Stimulated activated effector memory CD8-positive, alpha-beta T cell treated with anti-CD3 and anti-CD28 coated beads, Interleukin-12 subunit alpha, Interleukin-12 subunit beta, amount 100 ng/mL, for 72 hours (primary cell): ENCODE data around the gene PRDM16.

ENCODE experiments used
- ATAC-seq: fragments of 150-1000 bp; cut with Tn5 transposase; 2 replicates; pipeline ENCODE4 v1.10.0; 2021
- DNase-seq, 2 donors: peaks; one replicate each; pipeline ENCODE4 v3.0.0; 2021 to 2022; ENCODE audit warnings: low spot score in 2 of 2
- H3K27ac Mint-ChIP-seq: one replicate; pipeline ENCODE4 v1.8.0; 2022; ENCODE audit warnings: mild to moderate bottlenecking, mixed read lengths
- H3K36me3 Mint-ChIP-seq: one replicate; pipeline ENCODE4 v1.8.0; 2022; ENCODE audit warnings: mild to moderate bottlenecking, mixed read lengths
- H3K4me1 Mint-ChIP-seq: one replicate; pipeline ENCODE4 v1.8.0; 2022; ENCODE audit warnings: mixed read lengths
- H3K4me3 Mint-ChIP-seq: one replicate; pipeline ENCODE4 v1.8.0; 2022; ENCODE audit warnings: mild to moderate bottlenecking, mixed read lengths
- H3K9me3 Mint-ChIP-seq: one replicate; pipeline ENCODE4 v1.8.0; 2022; ENCODE audit warnings: mixed read lengths

PRDM16 gene

GRCh38 chr1:3442901-3443300, 373.9 kb downstream of the PRDM16 start:
- H3K4me1 Mint-ChIP-seq: no peaks in the 10 kb centered on the region
- no peaks in the 10 kb centered on the region for H3K36me3 Mint-ChIP-seq
- peaks cover under 1% of the 10 kb centered on the region for H3K9me3 Mint-ChIP-seq
- no peak for DNase-seq
- no peak for ATAC-seq
- H3K27ac Mint-ChIP-seq: no peak overlapping the region
- H3K4me3 Mint-ChIP-seq: no peak overlapping the region

DNA sequence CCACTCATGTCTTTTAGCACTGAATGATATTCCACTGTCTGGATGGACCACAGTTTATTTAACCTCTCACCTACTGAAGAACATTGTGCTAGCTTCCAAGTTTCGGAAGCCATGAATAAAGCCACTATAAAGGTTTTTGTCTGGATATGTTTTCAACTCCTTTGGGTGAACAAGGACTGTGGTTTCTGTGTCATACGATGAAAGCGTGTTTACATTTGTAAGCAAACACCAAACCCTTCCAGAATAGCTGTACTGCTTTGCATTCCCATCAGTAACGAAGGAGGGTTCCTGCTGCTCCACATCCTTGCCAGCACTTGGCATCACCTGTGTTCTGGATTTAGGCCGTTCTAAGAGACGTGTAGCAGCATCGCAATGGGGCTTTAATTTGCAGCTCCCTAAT, 374.8 kb downstream of the PRDM16 start:
- Mint-ChIP-seq H3K36me3 (no peaks in the 10 kb centered on the region), H3K4me3 (no peak overlapping the region), H3K27ac (no peak overlapping the region), H3K4me1 (no peaks in the 10 kb centered on the region), H3K9me3 (peaks cover 4% of the 10 kb centered on the region)
- ATAC-seq (no peak), DNase-seq (no peak)

DNA sequence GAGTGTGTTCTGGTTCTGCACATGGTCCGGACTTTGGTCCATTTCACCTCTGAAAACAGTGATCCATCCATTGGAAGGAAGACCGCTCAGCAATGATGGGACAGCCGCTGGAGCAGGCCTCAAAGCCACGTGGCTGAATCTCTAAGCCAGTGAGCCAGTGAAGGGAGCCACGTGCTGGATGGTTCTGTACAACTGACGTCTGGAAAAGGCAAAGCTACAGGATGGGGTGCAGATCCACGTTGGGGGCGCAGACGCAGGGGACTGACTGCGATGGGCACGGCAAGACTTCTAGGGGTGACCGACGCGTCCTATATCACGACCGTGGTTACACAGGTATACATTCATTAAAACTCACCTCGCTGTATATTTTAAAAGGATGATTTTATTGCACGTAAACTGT, 375.3 kb downstream of the PRDM16 start:
- Mint-ChIP-seq H3K27ac (no peak overlapping the region), H3K4me3 (no peak overlapping the region), H3K9me3 (peaks cover 4% of the 10 kb centered on the region), H3K4me1 (no peaks in the 10 kb centered on the region), H3K36me3 (no peaks in the 10 kb centered on the region)
- DNase-seq (no peak), ATAC-seq (no peak)

- H3K9me3 Mint-ChIP-seq: peaks cover 4% of the 10 kb centered on the region
- H3K36me3 Mint-ChIP-seq: no peaks in the 10 kb centered on the region
- ATAC-seq (no peak), DNase-seq (no peak)
- no peaks in the 10 kb centered on the region for H3K4me1 Mint-ChIP-seq
- H3K4me3 Mint-ChIP-seq: no peak overlapping the region
- no peak overlapping the region for H3K27ac Mint-ChIP-seq
Measured at GRCh38 chr1:3444736-3445135, 375.7 kb downstream of the PRDM16 start.

- H3K4me1 Mint-ChIP-seq: no peaks in the 10 kb centered on the region
- ATAC-seq (no peak), DNase-seq (no peak)
- H3K36me3 Mint-ChIP-seq: no peaks in the 10 kb centered on the region
- no peak overlapping the region for H3K27ac Mint-ChIP-seq
- no peak overlapping the region for H3K4me3 Mint-ChIP-seq
- H3K9me3 Mint-ChIP-seq: peaks cover 4% of the 10 kb centered on the region
Measured at GRCh38 chr1:3450202-3450863, 381.3 kb downstream of the PRDM16 start.

GRCh38 chr1:3450983-3451382, 382.0 kb downstream of the PRDM16 start:
- no peak overlapping the region for H3K4me3 Mint-ChIP-seq
- peaks cover 4% of the 10 kb centered on the region for H3K9me3 Mint-ChIP-seq
- H3K36me3 Mint-ChIP-seq: no peaks in the 10 kb centered on the region
- H3K4me1 Mint-ChIP-seq: no peaks in the 10 kb centered on the region
- ATAC-seq: no peak
- H3K27ac Mint-ChIP-seq: no peak overlapping the region
- DNase-seq: no peak

GRCh38 chr1:3451994-3452865, 383.2 kb downstream of the PRDM16 start:
- Mint-ChIP-seq H3K4me1 (no peaks in the 10 kb centered on the region), H3K27ac (no peak overlapping the region), H3K9me3 (peaks cover 4% of the 10 kb centered on the region), H3K36me3 (no peaks in the 10 kb centered on the region), H3K4me3 (no peak overlapping the region)
- no peak for ATAC-seq
- no peak for DNase-seq

GRCh38 chr1:3452866-3453175, 383.8 kb downstream of the PRDM16 start:
- H3K36me3 Mint-ChIP-seq: no peaks in the 10 kb centered on the region
- ATAC-seq: no peak

GRCh38 chr1:3453203-3453761, 384.3 kb downstream of the PRDM16 start:
- H3K27ac Mint-ChIP-seq: no peak overlapping the region
- H3K4me1 Mint-ChIP-seq: no peaks in the 10 kb centered on the region
- ATAC-seq (peak; percentile 74), DNase-seq (peak; percentile 67 to 90)
- no peaks in the 10 kb centered on the region for H3K36me3 Mint-ChIP-seq
- H3K4me3 Mint-ChIP-seq: peak overlapping the region; percentile 36
- no peaks in the 10 kb centered on the region for H3K9me3 Mint-ChIP-seq

More at GRCh38 chr1:3452866-3453175, 383.8 kb downstream of the PRDM16 start:
- H3K4me1 Mint-ChIP-seq: no peaks in the 10 kb centered on the region
- DNase-seq: no peak
- H3K9me3 Mint-ChIP-seq: peaks cover 4% of the 10 kb centered on the region
- H3K4me3 Mint-ChIP-seq: peak overlapping the region; percentile 36
- H3K27ac Mint-ChIP-seq: no peak overlapping the region

DNA sequence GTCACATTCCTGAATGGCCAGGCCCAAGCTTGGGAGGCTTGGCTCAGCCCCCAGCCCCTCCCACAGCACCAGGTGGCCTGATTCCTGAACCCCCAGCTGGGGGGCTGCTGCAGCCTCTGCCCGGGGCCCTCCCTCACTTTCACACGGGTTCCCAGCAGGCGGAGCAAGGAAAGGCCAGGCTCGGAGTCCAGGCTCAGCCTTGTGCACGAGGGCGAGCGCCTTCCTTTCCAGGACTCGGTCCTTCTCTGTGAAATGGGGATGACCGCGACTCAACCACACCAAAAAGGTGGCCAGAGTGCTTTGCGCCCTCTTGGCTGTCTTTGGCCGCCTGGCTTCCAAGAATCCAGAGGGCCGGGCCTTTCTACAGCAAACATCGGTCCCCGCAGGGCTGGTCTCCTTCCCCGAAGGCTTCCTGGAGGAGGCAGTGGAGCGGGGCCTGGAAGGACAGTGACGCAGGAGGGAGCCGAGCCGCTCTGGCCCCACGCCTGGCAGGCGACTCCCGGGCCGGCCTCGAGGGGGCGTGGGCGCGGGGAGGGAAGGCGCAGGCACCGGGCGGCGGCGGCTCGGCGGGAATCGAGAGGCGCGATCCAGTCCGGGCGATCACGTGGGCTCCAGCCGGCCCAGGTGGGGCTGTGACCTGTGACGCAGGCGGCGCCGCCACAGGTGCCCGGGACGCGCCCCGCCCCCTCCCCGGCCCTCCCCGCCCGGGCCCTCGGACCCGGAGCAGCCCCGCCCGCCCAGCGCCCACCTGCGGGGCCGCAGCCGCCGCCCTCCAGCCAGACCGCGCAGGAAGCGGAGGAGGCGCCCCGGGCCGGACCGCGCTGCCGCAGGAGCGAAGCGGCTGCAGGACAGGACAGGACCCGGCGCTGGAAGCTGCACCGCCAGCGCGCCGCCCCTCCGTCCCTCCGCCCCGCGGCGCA, 385.1 kb downstream of the PRDM16 start, which contains the start of gene ARHGEF16:
TSS of gene ARHGEF16 (plus strand) at position 775 of the 920 bp plus-strand sequence. CDS start 8,420 bp downstream, outside the sequence.
- Mint-ChIP-seq H3K36me3 (no peaks in the 10 kb centered on the region), H3K4me3 (peak within 1 kb of the TSS; percentile 56), H3K9me3 (no peaks in the 10 kb centered on the region), H3K4me1 (no peaks in the 10 kb centered on the region), H3K27ac (no peak within 1 kb of the TSS)
- DNase-seq (no peak), ATAC-seq (peak; percentile 19)

GRCh38 chr1:3454811-3455618, 386.0 kb downstream of the PRDM16 start:
- DNase-seq (no peak), ATAC-seq (no peak)
- Mint-ChIP-seq H3K4me3 (peak overlapping the region; percentile 56), H3K36me3 (no peaks in the 10 kb centered on the region), H3K9me3 (no peaks in the 10 kb centered on the region), H3K4me1 (no peaks in the 10 kb centered on the region), H3K27ac (no peak overlapping the region)

- Mint-ChIP-seq H3K9me3 (no peaks in the 10 kb centered on the region), H3K4me3 (peak overlapping the region; percentile 56), H3K27ac (no peak overlapping the region), H3K36me3 (no peaks in the 10 kb centered on the region), H3K4me1 (no peaks in the 10 kb centered on the region)
- DNase-seq (no peak), ATAC-seq (no peak)
Measured at GRCh38 chr1:3455670-3456448, 386.9 kb downstream of the PRDM16 start.

GRCh38 chr1:3456449-3456963, 387.5 kb downstream of the PRDM16 start:
- Mint-ChIP-seq H3K36me3 (no peaks in the 10 kb centered on the region), H3K4me1 (no peaks in the 10 kb centered on the region), H3K27ac (no peak overlapping the region), H3K9me3 (no peaks in the 10 kb centered on the region), H3K4me3 (no peak overlapping the region)
- no peak for ATAC-seq
- no peak for DNase-seq
